ENCODE results near the gene AEBP1. TPM values are rescaled to one million over a fixed set of nuclear protein-coding genes. Genes with fewer than 3 reads are reported as not detected.

The AEBP1 gene
- total and polyA plus RNA-seq, 3 donors from 2014 or later, result 74.5 to 168 (median 102) TPM

GRCh38 chr7:44128721-44129582 is 24.8 kb downstream of the AEBP1 start:
- intact Hi-C loops (cut with DNase I; ENCODE audit: low total_unique reads), result no loop called here
- H3K27ac ChIP-seq, result no peak overlapping the region
- H3K4me3 ChIP-seq, result no peak overlapping the region
- peaks cover 12% of the 10 kb centered on the region for H3K4me1 ChIP-seq
- H3K27me3 ChIP-seq, result no peaks in the 10 kb centered on the region
- TF ChIP-seq CTCF (IDR thresholded peaks at IDR 0.05), result no peak
- no peak for TF ChIP-seq POLR2A (IDR thresholded peaks at IDR 0.05)
- no peaks in the 10 kb centered on the region for H3K9me3 ChIP-seq
- H3K36me3 ChIP-seq (ENCODE audit: low read depth, missing control alignments), result no peaks in the 10 kb centered on the region
- no peak for DNase-seq
- 71 to 88% methylated on average over 6 of the region's 6 CpGs for WGBS, 2 donors

GRCh38 chr7:44131173-44132029 is 27.3 kb downstream of the AEBP1 start:
- no peak for DNase-seq
- intact Hi-C loops (cut with DNase I; ENCODE audit: low total_unique reads), result no loop called here
- H3K9me3 ChIP-seq, result no peaks in the 10 kb centered on the region
- TF ChIP-seq CTCF (IDR thresholded peaks at IDR 0.05) (no peak), POLR2A (IDR thresholded peaks at IDR 0.05) (no peak)
- 70 to 82% methylated on average over 11 to 12 of the region's 12 CpGs for WGBS, 2 donors
- H3K4me3 ChIP-seq, result no peak overlapping the region
- H3K36me3 ChIP-seq (ENCODE audit: low read depth, missing control alignments), result no peaks in the 10 kb centered on the region
- H3K27me3 ChIP-seq, result no peaks in the 10 kb centered on the region
- peaks cover 12% of the 10 kb centered on the region for H3K4me1 ChIP-seq
- no peak overlapping the region for H3K27ac ChIP-seq

DNA sequence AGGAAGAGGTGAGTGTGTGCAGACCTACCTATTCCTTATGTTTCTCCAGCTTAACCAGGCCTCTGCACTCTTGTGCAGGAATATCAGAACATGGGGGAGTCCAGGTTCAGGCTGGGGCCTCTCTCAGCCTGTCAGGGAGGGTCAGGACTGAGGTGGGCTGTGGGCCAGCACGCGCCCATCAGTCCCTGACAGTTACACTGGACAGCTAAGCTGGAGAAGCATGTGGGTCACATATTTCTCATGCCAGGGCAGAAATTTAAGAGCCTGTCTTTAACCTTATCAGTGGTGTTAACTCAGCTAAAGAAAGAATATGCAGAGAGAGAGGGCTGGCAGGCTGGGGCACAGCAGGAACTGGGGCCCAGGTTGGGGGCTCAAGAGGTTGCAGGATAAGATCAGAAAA is 27.9 kb downstream of the AEBP1 start:
- WGBS, 2 donors, result 61 to 66% methylated on average over 2 of the region's 2 CpGs
- no peak overlapping the region for H3K27ac ChIP-seq
- H3K27me3 ChIP-seq, result no peaks in the 10 kb centered on the region
- H3K9me3 ChIP-seq, result no peaks in the 10 kb centered on the region
- H3K4me1 ChIP-seq, result peaks cover 12% of the 10 kb centered on the region
- intact Hi-C loops (cut with DNase I; ENCODE audit: low total_unique reads), result no loop called here
- no peak for DNase-seq
- H3K36me3 ChIP-seq (ENCODE audit: low read depth, missing control alignments), result no peaks in the 10 kb centered on the region
- TF ChIP-seq POLR2A (IDR thresholded peaks at IDR 0.05), result no peak
- no peak for TF ChIP-seq CTCF (IDR thresholded peaks at IDR 0.05)
- no peak overlapping the region for H3K4me3 ChIP-seq

- no peak overlapping the region for H3K4me3 ChIP-seq
- no peak for TF ChIP-seq POLR2A (IDR thresholded peaks at IDR 0.05)
- TF ChIP-seq CTCF (IDR thresholded peaks at IDR 0.05), result no peak
- 83 to 92% methylated on average over 3 of the region's 3 CpGs for WGBS, 2 donors
- H3K36me3 ChIP-seq (ENCODE audit: low read depth, missing control alignments), result no peaks in the 10 kb centered on the region
- peaks cover 12% of the 10 kb centered on the region for H3K4me1 ChIP-seq
- H3K9me3 ChIP-seq, result no peaks in the 10 kb centered on the region
- H3K27me3 ChIP-seq, result no peaks in the 10 kb centered on the region
- DNase-seq, result no peak
- no peak overlapping the region for H3K27ac ChIP-seq
- intact Hi-C loops (cut with DNase I; ENCODE audit: low total_unique reads), result no loop called here
These were observed 29.1 kb downstream of the AEBP1 start for GRCh38 chr7:44133295-44133694.

Data from testis (tissue), 3 donors.